ENCODE measurements around the gene ZC3H6.
"Not testable (repeated sequence)": the region's sequence is repeated elsewhere in the genome, so short reads cannot be mapped to it uniquely, and the experiment has no call there.

Gene ZC3H6

DNA sequence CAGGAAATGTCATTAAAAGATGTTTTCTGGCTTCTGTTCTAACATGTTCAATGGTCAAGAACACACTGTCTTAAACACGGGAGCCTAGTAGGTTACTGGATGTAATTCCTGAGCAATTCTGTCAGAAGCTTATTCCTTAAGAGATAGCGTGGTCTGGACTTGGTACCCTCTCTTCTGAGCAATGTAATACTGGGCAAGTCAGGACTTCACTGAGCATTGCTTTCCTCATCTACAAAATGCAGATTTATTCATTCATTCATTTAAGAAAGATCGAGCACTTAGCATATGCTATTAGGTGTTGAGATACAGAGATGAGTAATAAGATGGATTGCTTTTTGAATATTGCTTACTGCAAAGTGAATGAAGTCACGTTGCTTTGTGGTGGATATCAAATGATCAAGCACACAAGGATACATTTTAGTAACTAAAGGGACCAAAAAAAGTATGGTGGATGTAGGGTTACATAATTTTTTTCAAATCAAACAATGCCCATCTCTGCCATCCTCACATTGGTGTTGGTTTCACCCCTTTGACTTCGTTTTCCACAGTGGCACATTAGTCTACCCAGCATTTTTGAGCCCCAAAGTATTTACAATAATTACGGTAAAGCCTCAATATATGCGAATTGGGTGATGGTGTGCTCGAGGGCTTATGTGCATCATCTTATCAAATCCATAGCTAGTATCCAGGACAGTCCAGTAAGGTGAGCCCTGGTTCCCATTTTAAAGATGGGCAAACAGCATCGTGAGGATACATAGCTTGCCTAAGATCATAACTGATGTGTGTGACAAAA, 65.3 kb downstream of the ZC3H6 start:
- DNase-seq, result no peak

DNA sequence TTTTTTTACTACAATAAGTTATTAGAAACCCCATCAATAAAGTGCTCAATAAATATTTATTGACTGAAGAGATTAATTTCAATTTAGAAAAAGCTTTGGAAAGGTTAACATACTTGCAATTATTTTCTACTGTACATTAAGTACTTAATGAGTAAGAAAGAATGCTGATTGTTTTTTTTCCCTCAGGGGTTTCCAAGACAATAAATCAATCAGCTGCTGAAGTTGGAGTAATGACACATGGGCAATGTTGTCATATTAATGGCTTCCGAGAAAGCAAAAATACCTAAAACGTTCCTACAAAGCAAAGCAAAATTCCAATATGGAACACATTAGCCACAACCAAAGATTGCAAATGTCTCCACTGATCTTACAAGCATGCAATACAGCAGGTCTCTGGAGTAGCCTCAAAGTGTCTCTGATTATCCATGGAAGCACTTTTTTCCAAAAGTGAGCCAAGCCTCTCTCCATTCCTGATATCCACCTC, 66.7 kb downstream of the ZC3H6 start:
- DNase-seq, result no peak

DNA sequence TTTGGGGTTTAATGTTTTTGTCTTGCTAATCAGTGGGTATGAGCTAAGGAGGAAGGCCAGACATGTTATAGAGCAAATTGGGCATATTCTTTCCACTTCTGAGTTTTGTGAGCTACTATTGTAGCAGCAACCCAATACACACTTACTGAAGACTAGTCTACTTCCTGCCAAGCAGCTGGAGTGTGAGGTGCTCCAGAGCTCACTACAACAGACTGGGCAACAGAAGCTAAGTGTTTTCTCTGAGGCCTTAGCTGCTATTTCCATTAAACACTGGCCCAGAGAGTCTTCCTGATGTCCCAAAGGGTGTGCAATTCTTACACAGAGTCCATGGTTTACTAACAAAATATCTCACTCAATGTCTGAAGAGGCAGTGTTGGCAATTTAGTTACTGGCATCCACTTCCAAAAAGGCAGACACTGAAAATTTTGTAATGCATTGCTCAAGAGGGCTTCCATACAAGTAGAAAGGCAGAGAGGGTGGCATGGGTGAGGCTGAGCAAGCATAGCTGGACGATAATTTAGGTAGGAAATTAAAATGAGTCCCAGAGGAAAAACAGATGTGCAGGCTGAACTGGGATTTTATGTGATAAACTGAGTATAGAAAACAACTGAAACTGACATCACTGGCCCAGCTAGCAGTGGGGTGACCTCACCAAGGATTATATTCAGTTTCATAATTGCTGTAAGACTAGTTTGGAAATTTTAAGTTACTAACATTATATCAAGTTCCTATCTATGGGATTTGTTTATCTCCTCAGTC, 68.6 kb downstream of the ZC3H6 start:
- no peak for DNase-seq

DNA sequence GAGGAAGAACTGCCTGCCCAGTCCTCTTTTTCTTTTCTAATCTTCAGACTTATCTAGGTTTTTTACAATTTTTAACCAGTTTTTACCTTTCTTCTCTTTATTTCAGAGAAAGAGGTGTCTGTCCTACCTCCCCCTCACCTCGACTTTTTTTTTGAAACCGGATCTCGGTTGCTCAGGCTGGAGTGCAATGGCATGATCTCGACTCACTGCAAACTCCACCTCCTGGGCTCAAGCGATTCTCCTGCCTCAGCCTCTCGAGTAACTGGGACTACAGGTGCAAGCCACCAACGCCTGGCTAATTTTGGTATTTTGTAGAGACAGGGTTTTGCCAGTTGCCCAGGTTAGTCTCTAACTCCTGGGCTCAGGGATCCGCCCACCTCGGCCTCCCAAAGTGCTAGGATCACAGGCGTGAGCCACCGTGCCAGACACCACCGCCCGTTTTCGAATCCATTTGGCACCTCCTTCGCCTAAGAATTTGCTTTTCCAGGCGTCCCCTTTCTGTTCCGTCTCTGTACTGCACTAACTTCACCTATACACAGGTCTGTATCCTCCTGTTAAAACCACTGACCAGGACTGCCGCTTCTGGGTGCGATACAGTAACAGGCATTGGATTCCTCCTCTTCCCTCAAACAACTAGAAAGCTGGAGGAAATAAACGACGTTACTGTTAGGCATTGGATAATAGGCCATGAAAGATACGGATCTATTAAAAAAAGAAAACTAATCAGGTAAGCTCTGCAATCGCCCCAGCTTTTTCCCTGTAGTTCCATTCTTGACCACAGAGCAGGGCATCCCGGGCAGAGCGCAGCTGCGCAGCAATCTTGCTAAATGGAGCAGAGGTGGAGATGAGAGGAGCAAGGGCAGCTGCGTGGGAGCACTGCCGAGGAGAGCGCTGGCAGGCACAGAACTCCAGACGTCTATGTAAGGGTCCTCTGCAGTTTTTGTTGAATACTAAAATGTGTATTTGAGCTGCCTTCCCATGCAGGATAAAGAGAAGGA, 69.9 kb downstream of the ZC3H6 start:
- no peak for DNase-seq

DNA sequence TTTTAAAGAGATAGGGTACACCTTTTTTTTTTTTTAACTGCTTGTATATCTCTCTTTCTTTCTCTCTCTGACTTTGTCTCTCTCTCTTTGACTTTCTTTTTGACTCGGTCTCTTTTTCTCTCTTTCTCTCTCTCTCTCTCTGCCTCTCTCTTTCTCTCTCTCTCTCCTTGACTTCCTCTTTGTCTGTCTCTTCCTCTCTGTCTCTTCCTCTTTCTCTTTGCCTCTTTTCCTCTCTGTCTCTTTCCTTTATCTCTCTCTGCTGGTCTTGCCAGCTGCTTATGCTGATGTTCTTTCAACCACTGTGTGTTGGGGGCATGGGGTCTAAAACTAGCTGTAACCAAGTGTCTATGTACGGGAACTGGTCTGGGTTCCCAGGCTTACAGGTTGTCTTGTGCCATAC, 76.9 kb downstream of the ZC3H6 start:
- DNase-seq, result not testable (repeated sequence)

DNA sequence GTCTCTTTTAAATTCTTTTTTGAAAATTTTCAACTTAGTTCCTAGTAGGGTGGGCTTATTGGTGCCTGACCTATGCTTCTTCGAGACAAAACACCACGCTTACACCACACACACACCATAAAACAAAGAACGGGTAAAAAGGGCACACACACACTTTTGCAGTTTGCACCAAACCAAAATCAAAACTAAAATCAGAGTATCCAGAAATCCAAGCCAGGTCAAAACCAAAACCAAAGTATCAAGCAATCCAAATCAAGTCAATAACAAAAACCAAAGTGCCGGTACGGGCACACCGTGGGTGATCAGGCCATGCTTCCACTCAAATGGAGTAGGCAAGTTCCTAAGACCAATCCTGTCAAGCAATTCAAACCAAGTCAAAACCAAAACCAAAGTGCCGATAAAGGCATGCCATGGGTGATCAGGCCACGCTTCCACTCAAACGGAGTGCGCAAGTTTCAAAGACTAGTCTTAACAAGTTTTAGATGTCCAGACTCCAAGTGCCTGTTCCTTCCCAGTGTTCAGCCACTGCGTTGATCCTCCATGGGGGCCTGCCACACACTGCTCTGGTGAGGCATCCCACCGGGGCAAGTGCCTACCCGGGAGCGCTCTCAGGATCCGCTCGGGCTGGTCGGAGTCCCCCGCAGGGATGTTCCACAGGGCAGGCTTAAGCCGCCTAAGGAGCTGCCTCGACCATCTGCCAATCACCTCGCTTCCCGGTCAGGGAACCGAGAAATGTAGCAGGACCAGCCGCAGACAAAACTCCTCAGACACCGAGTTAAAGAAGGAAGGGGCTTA, 77.6 kb downstream of the ZC3H6 start:
- DNase-seq, result not testable (repeated sequence)

DNA sequence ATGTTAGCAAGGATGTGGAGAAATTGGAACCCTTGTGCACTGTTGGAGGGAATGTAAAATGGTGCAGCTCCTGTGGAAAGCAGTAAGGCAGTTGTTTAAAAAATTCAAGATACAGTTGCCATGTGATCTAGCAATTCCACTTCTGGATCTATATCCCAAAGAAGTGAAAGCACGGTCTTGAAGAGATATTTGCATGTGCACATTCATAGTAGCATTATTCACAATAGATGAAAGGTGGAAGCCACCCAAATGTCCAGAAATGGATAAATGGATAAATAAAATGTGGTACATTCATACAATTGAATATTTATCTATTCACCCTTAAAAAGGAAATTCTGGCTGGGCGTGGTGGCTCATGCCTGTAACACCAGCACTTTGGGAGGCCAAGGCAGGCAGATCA, 78.9 kb downstream of the ZC3H6 start:
- DNase-seq, result not testable (repeated sequence)

DNA sequence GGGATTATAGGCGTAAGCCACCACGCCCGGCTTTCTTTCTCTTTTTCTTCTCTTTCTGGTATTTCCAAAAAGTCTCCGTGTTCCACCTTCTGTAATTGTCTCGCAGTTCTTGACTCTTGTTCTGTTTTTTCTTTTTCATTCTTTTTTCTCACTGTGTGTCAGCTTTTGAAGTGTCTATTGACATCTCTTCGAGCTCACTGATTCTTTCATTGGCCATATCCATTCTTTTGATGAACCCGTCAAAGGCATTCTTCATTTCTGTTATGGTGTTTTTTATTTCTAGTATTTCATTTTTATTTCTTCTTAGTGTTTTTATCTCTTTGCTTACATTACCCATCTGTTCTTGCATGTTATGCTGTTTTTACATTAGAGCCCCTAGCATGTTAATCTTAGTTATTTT, 84.7 kb downstream of the ZC3H6 start:
- DNase-seq, result not testable (repeated sequence)
